HPDE6-E6E7 (cell line): ENCODE results near the gene ZNF383.
"Not testable (repeated sequence)": the region's sequence is repeated elsewhere in the genome, so short reads cannot be mapped to it uniquely, and the experiment has no call there.

Experiments
- DNase-seq: peaks from one replicate; pipeline ENCODE4 v3.0.0; 2011; ENCODE audit warnings: missing footprints; ENCODE audit errors: extremely low spot score

The ZNF383 gene

GRCh38 chr19:37292998-37293939 lies 75.3 kb downstream of the ZNF383 start:
- DNase-seq, result not testable (repeated sequence)

- not testable (repeated sequence) for DNase-seq
Measured at GRCh38 chr19:37294246-37294645, 76.2 kb downstream of the ZNF383 start.
